Stimulated activated effector memory CD8-positive, alpha-beta T cell treated with anti-CD3 and anti-CD28 coated beads, Interleukin-12 subunit alpha, Interleukin-12 subunit beta, amount 100 ng/mL, for 72 hours (primary cell): Measurements from ENCODE around the gene CAMP.
A peak's percentile ranks its signal among the peaks of the same experiment; 100 is the strongest.
"Not testable (repeated sequence)": the region's sequence is repeated elsewhere in the genome, so short reads cannot be mapped to it uniquely, and the experiment has no call there.

Experiments
- ATAC-seq: fragments of 150-1000 bp; cut with Tn5 transposase; 2 replicates; pipeline ENCODE4 v1.10.0; 2021
- DNase-seq, 2 donors: peaks; one replicate each; pipeline ENCODE4 v3.0.0; 2021 to 2022; ENCODE audit warnings: low spot score in 2 of 2
- H3K27ac Mint-ChIP-seq: one replicate; pipeline ENCODE4 v1.8.0; 2022; ENCODE audit warnings: mild to moderate bottlenecking, mixed read lengths
- H3K36me3 Mint-ChIP-seq: one replicate; pipeline ENCODE4 v1.8.0; 2022; ENCODE audit warnings: mild to moderate bottlenecking, mixed read lengths
- H3K4me1 Mint-ChIP-seq: one replicate; pipeline ENCODE4 v1.8.0; 2022; ENCODE audit warnings: mixed read lengths
- H3K4me3 Mint-ChIP-seq: one replicate; pipeline ENCODE4 v1.8.0; 2022; ENCODE audit warnings: mild to moderate bottlenecking, mixed read lengths
- H3K9me3 Mint-ChIP-seq: one replicate; pipeline ENCODE4 v1.8.0; 2022; ENCODE audit warnings: mixed read lengths

Gene CAMP

DNA sequence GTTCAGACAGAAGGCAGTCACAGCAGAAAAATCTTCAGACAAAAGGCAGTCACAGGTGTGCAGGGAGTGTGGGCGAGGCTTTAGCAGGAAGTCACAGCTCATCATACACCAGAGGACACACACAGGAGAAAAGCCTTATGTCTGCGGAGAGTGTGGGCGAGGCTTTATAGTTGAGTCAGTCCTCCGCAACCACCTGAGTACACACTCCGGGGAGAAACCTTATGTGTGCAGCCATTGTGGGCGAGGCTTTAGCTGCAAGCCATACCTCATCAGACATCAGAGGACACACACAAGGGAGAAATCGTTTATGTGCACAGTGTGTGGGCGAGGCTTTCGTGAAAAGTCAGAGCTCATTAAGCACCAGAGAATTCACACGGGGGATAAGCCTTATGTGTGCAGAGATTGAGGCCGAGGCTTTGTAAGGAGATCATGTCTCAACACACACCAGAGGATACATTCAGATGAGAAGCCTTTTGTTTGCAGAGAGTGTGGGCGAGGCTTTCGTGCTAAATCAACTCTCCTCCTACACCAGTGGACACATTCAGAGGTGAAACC lies 45.2 kb downstream of the CAMP start:
- DNase-seq (peak; percentile 44 to 80), ATAC-seq (peak; percentile 96)
- H3K4me3 Mint-ChIP-seq: peak overlapping the region; percentile 50
- H3K9me3 Mint-ChIP-seq: no peaks in the 10 kb centered on the region
- peaks cover 38% of the 10 kb centered on the region for H3K4me1 Mint-ChIP-seq
- H3K36me3 Mint-ChIP-seq: peaks cover 64% of the 10 kb centered on the region
- peak overlapping the region; percentile 93 for H3K27ac Mint-ChIP-seq

DNA sequence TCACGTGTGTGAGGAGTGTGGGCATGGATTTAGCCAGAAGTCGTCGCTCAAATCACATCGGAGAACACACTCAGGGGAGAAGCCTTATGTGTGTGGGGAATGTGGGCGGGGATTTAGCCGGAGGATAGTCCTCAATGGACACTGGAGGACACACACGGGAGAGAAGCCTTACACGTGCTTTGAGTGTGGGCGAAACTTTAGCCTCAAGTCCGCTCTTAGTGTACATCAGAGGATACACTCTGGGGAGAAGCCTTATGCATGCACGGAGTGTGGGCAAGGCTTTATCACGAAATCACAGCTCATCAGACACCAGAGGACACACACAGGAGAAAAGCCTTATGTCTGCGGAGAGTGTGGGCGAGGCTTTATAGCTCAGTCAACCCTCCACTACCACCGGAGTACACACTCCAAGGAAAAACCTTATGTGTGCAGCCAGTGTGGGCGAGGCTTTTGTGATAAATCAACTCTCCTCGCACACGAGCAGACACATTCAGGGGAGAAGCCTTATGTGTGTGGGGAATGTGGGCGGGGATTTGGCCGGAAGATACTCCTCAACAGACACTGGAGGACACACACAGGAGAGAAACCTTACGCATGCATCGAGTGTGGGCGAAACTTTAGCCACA lies 45.8 kb downstream of the CAMP start:
- Mint-ChIP-seq H3K4me3 (peak overlapping the region; percentile 50), H3K27ac (peak overlapping the region; percentile 93), H3K9me3 (no peaks in the 10 kb centered on the region), H3K4me1 (peaks cover 38% of the 10 kb centered on the region), H3K36me3 (peaks cover 58% of the 10 kb centered on the region)
- ATAC-seq (peak; percentile 57), DNase-seq (no peak)

DNA sequence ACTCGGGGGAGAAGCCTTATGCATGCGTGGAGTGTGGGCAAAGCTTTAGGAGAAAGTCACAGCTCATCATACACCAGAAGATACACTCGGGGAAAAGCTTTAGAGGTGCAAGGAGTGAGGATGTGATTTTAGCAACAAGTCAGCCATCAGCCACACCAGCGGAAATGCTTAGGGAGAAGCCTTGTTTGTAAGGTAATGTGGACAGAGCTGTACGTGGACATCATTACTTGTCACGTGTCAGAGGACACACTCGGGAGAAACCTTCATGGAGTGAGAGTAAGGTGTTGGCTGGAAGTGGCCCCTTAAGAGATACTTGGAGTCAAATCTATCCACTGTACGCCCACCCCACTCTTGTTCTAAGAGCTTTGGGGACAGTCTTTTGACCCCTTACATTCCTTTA lies 46.3 kb downstream of the CAMP start:
- peak overlapping the region; percentile 93 for H3K27ac Mint-ChIP-seq
- peaks cover 38% of the 10 kb centered on the region for H3K4me1 Mint-ChIP-seq
- no peaks in the 10 kb centered on the region for H3K9me3 Mint-ChIP-seq
- DNase-seq (no peak), ATAC-seq (no peak)
- peak overlapping the region; percentile 50 for H3K4me3 Mint-ChIP-seq
- H3K36me3 Mint-ChIP-seq: peaks cover 53% of the 10 kb centered on the region

DNA sequence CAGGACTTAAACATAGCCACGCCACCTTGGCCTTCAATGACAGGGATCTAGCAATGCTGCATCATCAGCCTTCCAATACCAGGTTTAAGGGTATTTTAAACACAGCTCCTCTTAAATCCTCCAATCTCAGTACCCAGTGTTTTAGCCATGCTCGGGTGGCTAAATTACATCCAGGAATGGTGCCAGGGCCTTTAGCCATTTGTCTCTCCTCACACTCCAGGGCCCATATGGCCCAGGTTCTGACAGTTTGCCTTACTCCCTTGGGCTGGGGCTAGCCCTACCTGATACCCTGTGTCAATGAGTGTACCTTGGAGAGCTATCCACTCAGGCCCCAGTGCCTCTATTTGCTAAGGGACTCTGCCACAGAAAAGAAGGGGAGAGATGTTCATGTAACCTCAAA lies 47.0 kb downstream of the CAMP start:
- Mint-ChIP-seq H3K4me3 (no peak overlapping the region), H3K36me3 (peaks cover 50% of the 10 kb centered on the region), H3K27ac (peak overlapping the region; percentile 93), H3K4me1 (peaks cover 38% of the 10 kb centered on the region), H3K9me3 (no peaks in the 10 kb centered on the region)
- ATAC-seq: no peak
- DNase-seq: no peak

DNA sequence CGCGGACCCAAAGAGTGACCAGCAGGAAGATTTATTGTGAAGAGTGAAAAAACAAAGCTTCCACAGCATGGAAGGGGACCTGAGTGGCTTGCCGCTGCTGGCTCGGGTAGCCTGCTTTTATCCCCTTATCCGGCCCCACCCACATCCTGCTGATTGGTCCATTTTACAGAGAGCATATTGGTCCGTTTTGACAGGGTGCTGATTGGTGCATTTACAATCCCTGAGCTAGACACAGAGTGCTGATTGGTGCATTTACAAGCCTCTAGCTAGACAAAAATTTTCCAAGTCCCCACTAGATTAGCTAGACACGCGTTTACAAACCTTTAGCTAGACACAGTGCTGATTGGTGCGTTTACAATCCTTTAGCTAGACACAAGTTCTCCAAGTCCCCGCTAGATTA lies 47.9 kb downstream of the CAMP start:
- not testable (repeated sequence) for ATAC-seq, DNase-seq, H3K9me3 Mint-ChIP-seq, H3K27ac Mint-ChIP-seq, H3K4me3 Mint-ChIP-seq
- peaks cover 38% of the 10 kb centered on the region for H3K4me1 Mint-ChIP-seq
- H3K36me3 Mint-ChIP-seq: peaks cover 41% of the 10 kb centered on the region

DNA sequence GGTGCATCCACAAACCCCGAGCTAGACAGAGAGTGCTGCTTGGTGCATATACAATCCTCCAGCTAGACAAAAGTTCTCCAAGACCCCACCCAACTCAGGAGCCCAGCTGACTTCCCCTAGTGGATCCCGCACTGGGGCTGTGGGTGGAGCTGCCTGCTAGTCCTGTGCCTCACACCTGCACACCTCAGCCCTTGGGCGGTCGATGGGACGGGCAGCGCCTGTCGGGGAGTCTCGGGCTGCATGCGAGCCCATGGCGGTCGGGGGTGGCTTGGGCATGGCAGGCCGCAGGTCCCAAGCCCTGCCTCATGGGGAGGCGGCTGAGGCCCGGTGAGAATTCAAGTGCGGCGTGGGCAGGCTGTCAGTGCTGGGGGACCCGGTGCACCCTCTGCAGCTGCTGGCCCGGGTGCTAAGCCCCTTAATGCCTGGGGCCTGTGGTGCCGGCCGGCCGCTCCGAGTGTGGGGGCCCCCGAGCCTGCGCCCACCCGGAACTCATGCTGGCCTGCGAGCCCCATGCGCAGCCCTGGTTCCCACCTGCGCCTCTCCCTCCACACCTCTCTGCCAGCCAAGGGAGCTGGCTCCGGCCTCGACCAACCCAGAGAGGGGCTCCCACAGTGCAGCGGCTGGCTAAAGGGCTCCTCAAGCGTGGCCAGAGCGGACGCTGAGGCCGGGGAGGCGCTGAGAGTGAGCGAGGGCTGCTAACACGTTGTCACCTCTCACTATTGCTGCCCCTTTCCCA lies 48.6 kb downstream of the CAMP start:
- DNase-seq (no peak), ATAC-seq (no peak)
- Mint-ChIP-seq H3K9me3 (no peaks in the 10 kb centered on the region), H3K4me3 (no peak overlapping the region), H3K36me3 (peaks cover 34% of the 10 kb centered on the region), H3K27ac (peak overlapping the region; percentile 2), H3K4me1 (peaks cover 35% of the 10 kb centered on the region)

DNA sequence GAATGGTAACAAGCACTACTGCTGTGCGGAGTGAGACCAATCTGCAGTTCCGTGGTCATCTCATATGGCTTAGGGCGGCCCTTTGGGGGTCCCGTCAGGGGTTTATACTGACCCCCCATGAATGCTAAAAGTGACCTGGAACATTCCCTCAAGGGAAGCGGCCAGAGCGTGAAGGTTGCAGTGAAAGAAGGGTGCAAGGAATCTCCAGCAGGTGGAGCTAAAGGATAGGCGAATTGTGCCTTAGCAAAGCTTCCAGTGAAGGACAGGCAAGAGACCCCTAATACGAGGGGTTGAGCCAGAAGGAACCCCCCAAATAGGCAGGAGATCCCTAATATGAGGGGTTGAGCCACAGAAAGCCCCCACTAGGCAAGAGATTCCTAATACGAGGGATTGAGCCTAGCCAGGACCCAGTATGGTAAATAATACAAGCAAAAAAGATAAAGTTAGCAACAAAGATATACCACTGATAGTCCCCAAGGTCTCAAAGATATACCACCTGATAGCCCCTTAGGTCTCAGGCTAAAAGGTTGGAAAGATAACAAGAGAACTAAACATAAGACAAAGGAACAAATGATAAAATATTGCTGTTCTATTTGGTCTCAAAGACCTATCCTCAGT lies 50.4 kb downstream of the CAMP start:
- H3K36me3 Mint-ChIP-seq: peaks cover 16% of the 10 kb centered on the region
- peaks cover 19% of the 10 kb centered on the region for H3K4me1 Mint-ChIP-seq
- peak; percentile 28 to 69 for DNase-seq
- ATAC-seq: no peak
- H3K27ac Mint-ChIP-seq: no peak overlapping the region
- no peak overlapping the region for H3K4me3 Mint-ChIP-seq
- H3K9me3 Mint-ChIP-seq: no peaks in the 10 kb centered on the region

DNA sequence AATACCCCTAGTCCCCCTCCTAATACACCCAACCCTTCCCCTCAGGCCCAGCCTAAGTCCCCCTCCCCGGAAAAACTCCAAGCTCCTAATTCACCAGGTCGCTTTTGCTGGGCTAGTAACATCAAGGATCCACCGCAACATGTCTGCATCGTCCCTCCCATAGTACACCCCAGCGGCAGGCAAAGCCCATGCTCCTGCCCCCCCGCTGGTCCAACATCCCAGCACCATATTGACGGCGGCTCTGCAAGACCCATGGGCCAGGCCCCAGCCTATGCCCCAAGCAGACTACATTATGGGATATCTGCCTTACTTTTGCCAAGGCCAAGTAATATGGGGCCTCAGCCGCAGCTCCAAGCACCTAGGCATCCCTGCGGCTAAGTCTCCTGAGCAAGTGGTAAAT lies 51.2 kb downstream of the CAMP start:
- Mint-ChIP-seq H3K4me1 (peaks cover 17% of the 10 kb centered on the region), H3K36me3 (peaks cover 17% of the 10 kb centered on the region), H3K4me3 (no peak overlapping the region), H3K9me3 (no peaks in the 10 kb centered on the region), H3K27ac (no peak overlapping the region)
- DNase-seq (no peak), ATAC-seq (no peak)
